Skeletal muscle satellite cell (primary cell): Measurements from ENCODE around the gene TUBGCP5. TPM values are rescaled to one million over a fixed set of nuclear protein-coding genes. Genes with fewer than 3 reads are reported as not detected.
"Not testable (repeated sequence)": the region's sequence is repeated elsewhere in the genome, so short reads cannot be mapped to it uniquely, and the experiment has no call there.

ENCODE experiments used
- H3K27me3 ChIP-seq: 2 replicates; pipeline ENCODE4 v1.7.0; 2013; ENCODE audit warnings: low read length; ENCODE audit not compliant: control insufficient read depth, insufficient read depth
- H3K36me3 ChIP-seq: 2 replicates; pipeline ENCODE4 v1.7.0; 2013; ENCODE audit warnings: mild to moderate bottlenecking, control low read depth, low read length; ENCODE audit not compliant: insufficient read depth
- H3K4me1 ChIP-seq: 2 replicates; pipeline ENCODE4 v1.7.0; 2013; ENCODE audit warnings: low read length; ENCODE audit not compliant: control insufficient read depth, insufficient read depth
- H3K4me2 ChIP-seq: 2 replicates; pipeline ENCODE4 v1.7.0; 2013; ENCODE audit warnings: mild to moderate bottlenecking, low read length
- H3K4me3 ChIP-seq: 2 replicates; pipeline ENCODE4 v1.7.0; 2013; ENCODE audit warnings: low read length
- H3K9ac ChIP-seq: 2 replicates; pipeline ENCODE4 v1.7.0; 2013; ENCODE audit warnings: mild to moderate bottlenecking, low read depth, low read length, moderate library complexity
- H3K9me3 ChIP-seq: replicated peaks from 2 replicates; pipeline ENCODE4 v1.7.0; 2013; ENCODE audit warnings: mild to moderate bottlenecking, control low read depth, low read length
- total RNA-seq: library from RNA; depleted of rRNA; stranded (reverse); fragments of >200 nt; gene quantifications from 2 replicates; pipeline ENCODE4 v1.2.3, GENCODE V29; 2012; rRNA removed

TUBGCP5 gene
- total RNA-seq: 26.9 and 33.6 TPM in 2 replicates

DNA sequence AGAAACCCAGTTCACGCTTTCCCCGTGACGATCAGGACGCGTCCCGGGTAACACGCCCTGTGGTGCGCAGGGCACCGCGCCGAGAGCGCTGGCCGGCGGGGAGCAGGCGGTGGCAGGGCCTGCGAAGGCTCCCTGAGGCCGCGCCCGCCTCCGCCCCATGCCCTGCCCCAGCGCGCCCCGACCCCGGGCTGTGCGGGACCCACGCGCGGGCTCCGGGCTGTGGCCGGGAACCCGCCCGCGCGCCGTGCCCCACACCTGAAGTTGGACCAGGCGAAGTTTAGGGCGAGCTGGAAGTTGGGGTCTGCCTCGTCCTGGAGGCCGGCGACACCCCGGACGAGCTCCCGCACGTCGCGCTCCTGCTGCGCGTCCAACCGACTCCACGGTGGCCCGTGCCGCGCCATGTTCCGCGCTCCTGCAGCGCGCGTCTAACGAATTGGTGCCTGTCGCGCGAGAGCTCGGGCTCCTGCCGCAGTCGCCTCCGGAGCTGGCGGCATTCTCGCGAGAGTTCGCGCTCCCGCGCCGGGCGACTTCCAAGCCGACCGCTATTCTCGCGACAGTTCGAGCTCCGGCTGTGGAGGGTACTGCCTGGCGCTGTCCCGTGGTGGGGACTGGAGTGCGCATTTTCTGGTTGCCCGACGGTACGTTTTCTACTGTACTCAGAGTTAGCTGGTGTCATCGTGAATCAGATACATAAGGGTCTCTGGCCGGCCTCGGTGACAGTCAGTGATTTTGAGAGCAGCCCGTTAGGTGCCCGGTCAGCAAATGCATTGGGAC is at the start of gene TUBGCP5:
TUBGCP5 (minus strand) TSS at position 427 of the 774 bp plus-strand sequence; CDS start at position 401, 26 bp downstream.
- peak within 1 kb of the TSS; percentile 86 for H3K4me3 ChIP-seq
- peak within 1 kb of the TSS; percentile 94 for H3K9ac ChIP-seq
- H3K36me3 ChIP-seq: peaks cover 8% of the 10 kb centered on the region
- peaks cover 10% of the 10 kb centered on the region for H3K4me1 ChIP-seq
- H3K27me3 ChIP-seq: no peaks in the 10 kb centered on the region
- H3K9me3 ChIP-seq: no peaks in the 10 kb centered on the region
- peak within 1 kb of the TSS; percentile 93 for H3K4me2 ChIP-seq

- Histone ChIP-seq H3K4me2 (no peak overlapping the region), H3K9ac (no peak overlapping the region), H3K27me3 (no peaks in the 10 kb centered on the region), H3K4me3 (no peak overlapping the region), H3K36me3 (no peaks in the 10 kb centered on the region), H3K9me3 (no peaks in the 10 kb centered on the region), H3K4me1 (no peaks in the 10 kb centered on the region)
Measured at GRCh38 chr15:23083115-23083514, 43.7 kb upstream of the TUBGCP5 start.

DNA sequence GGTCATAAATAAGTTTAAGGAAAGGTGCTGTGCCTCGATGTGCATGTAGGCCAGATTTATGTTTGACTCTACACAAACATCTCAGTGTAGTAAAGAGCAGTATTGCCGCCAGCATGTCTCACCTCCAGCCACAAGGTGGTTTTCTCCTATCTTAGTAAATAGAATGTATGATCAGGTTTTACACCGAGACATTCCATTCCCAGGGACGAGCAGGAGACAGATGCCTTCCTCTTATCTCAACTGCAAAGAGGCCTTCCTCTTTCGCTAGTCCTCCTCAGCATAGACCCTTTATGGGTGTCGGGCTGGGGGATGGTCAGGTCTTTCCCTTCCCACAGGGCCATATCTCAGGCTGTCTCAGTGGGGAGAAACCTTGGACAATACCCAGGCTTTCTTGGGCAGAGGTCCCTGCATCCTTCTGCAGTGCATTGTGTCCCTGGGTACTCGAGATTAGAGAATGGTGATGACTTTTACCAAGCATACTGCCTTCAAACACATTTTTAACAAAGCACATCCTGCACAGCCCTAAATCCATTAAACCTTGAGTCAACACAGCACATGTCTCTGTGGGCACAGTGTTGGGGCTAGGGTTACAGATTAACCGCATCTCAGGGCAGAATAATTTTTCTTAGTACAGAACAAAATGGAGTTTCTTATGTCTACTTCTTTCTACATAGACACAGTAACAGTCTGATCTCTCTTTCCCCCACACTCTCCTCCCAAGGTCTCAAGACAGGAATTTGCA is 42.8 kb upstream of the TUBGCP5 start:
- not testable (repeated sequence) for H3K4me2 ChIP-seq, H3K27me3 ChIP-seq, H3K9ac ChIP-seq, H3K4me3 ChIP-seq, H3K4me1 ChIP-seq, H3K36me3 ChIP-seq, H3K9me3 ChIP-seq

DNA sequence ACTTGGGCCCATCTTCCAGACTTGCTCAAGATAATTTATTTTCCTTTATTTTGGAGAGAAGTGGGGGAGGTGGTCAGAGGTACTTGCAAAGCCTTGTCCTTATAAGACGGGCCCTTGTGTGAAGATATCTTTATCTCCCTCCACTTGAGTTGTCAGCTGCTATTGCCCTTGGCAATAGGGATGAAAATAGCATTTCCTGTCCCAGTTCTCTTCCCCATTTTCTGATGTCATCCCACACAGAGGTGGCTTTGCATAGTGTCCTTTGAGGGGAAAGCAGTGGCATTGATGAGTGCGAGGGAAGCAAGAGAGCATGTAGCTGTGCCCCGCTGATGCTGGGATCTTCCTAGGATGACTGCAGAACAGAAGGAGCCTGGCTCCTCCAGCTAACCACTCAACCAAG is 41.9 kb upstream of the TUBGCP5 start:
- no peak overlapping the region for H3K9ac ChIP-seq
- H3K9me3 ChIP-seq: no peaks in the 10 kb centered on the region
- H3K36me3 ChIP-seq: no peaks in the 10 kb centered on the region
- no peaks in the 10 kb centered on the region for H3K27me3 ChIP-seq
- H3K4me1 ChIP-seq: no peaks in the 10 kb centered on the region
- no peak overlapping the region for H3K4me2 ChIP-seq
- no peak overlapping the region for H3K4me3 ChIP-seq

GRCh38 chr15:23079766-23080165 is 40.4 kb upstream of the TUBGCP5 start:
- no peaks in the 10 kb centered on the region for H3K36me3 ChIP-seq
- H3K27me3 ChIP-seq: no peaks in the 10 kb centered on the region
- no peak overlapping the region for H3K9ac ChIP-seq
- no peak overlapping the region for H3K4me2 ChIP-seq
- no peaks in the 10 kb centered on the region for H3K4me1 ChIP-seq
- H3K9me3 ChIP-seq: no peaks in the 10 kb centered on the region
- H3K4me3 ChIP-seq: no peak overlapping the region

GRCh38 chr15:23075927-23076326 is 36.6 kb upstream of the TUBGCP5 start:
- H3K4me1 ChIP-seq: no peaks in the 10 kb centered on the region
- no peak overlapping the region for H3K4me3 ChIP-seq
- H3K27me3 ChIP-seq: no peaks in the 10 kb centered on the region
- H3K9me3 ChIP-seq: no peaks in the 10 kb centered on the region
- H3K36me3 ChIP-seq: no peaks in the 10 kb centered on the region
- H3K9ac ChIP-seq: no peak overlapping the region
- H3K4me2 ChIP-seq: no peak overlapping the region

DNA sequence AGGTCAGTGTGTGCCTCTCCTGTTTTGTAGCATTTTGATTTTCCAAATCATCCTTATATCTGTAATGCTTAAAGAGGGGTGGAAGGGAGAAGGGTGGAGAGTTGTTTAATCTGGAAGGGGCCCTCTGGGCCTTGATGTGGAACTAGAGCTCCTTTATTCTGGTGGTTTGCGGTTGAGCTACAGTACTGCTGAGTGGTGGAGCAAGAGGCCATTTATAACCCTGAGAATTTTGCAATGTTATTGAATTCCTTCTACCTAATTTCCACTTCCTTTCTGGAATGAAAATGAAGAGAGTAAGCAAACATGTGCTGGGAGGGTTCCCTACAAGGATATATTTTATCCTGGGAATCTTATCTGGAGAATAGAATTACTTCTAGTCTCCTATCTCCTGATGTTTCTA is 35.3 kb upstream of the TUBGCP5 start:
- H3K4me3 ChIP-seq: no peak overlapping the region
- H3K27me3 ChIP-seq: no peaks in the 10 kb centered on the region
- H3K9ac ChIP-seq: no peak overlapping the region
- H3K9me3 ChIP-seq: no peaks in the 10 kb centered on the region
- no peaks in the 10 kb centered on the region for H3K4me1 ChIP-seq
- no peak overlapping the region for H3K4me2 ChIP-seq
- H3K36me3 ChIP-seq: no peaks in the 10 kb centered on the region

DNA sequence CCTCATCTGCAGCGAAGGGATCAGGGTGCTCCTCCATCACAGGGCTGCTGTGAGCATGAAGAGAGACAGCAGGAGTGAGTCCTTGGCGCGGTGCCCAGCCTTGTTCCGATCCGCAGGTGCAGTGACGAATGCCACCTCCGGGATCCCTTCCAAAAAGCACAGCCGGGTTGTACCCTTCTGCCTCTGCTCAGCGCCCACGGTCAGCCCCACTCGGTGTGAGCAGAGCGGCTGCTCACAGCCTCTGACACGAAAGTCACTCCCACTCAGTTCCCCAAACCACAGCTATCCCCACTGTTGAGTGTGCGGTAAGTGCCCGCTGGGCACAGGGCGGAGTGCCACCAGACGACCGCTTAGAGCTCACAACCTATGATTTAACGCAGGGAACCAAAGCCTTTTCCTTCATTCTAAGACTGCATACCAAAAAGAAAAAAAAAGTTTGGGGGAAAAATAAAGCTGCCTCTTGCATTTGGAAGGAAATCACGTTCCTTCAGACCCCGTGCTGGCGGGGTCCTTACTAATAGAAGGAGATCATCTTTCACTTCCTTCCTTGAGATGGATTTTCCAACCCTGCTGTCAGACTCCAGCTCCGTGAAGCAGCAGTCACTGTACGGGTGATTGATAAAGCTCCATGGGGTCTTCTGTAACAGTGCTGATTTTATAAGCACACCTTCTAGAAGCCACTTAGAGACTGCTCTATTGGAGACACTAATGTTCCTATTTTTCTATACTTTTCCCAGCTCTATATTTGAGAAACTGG is 34.7 kb upstream of the TUBGCP5 start:
- Histone ChIP-seq H3K4me1 (no peaks in the 10 kb centered on the region), H3K4me2 (no peak overlapping the region), H3K9me3 (no peaks in the 10 kb centered on the region), H3K4me3 (no peak overlapping the region), H3K36me3 (no peaks in the 10 kb centered on the region), H3K27me3 (no peaks in the 10 kb centered on the region), H3K9ac (no peak overlapping the region)

GRCh38 chr15:23072633-23073032 is 33.3 kb upstream of the TUBGCP5 start:
- Histone ChIP-seq H3K4me3 (no peak overlapping the region), H3K27me3 (no peaks in the 10 kb centered on the region), H3K36me3 (no peaks in the 10 kb centered on the region), H3K9me3 (no peaks in the 10 kb centered on the region), H3K4me1 (no peaks in the 10 kb centered on the region), H3K9ac (no peak overlapping the region), H3K4me2 (no peak overlapping the region)

DNA sequence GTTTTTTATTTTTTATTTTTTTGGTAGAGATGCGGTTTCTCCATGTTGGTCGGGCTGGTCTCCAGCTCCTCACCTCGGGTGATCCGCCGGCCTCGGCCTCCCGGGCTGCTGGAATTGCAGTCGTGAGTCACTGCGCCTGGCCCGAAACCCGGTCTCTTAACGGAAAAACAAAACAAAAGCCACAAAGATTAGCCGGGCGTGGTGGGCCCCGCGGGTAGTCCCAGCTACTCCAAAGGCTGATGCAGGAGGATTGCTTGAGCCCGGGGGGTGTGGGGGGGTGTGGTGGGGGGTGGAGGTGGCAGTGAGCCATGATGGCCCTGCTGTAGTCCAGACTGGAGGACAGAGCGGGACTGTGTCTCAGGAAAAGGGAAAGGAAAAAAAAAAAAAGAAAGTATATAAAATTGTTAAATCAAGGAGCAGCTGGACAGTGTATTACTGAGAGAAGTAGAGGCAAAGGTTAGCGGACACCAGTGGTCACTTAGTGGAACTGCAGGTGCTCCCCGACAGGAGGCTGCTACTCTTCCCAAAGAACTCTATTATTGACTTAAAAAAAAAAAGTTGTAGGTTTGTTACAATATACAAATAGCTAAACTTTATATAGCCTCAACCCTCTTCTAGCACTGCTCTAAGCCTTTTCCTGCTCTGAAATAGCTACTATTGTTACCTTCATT is 30.3 kb upstream of the TUBGCP5 start:
- Histone ChIP-seq H3K4me2 (no peak overlapping the region), H3K9ac (no peak overlapping the region), H3K9me3 (no peaks in the 10 kb centered on the region), H3K4me1 (no peaks in the 10 kb centered on the region), H3K4me3 (no peak overlapping the region), H3K36me3 (no peaks in the 10 kb centered on the region), H3K27me3 (no peaks in the 10 kb centered on the region)

GRCh38 chr15:23067416-23067815 is 28.0 kb upstream of the TUBGCP5 start:
- no peaks in the 10 kb centered on the region for H3K36me3 ChIP-seq
- no peaks in the 10 kb centered on the region for H3K27me3 ChIP-seq
- H3K4me1 ChIP-seq: no peaks in the 10 kb centered on the region
- no peak overlapping the region for H3K9ac ChIP-seq
- no peaks in the 10 kb centered on the region for H3K9me3 ChIP-seq
- no peak overlapping the region for H3K4me2 ChIP-seq
- H3K4me3 ChIP-seq: no peak overlapping the region
